Measurements from ENCODE around the gene FAM20C.

FAM20C gene

GRCh38 chr7:278081-278480, 85.7 kb downstream of the FAM20C start:
- no peak for DNase-seq

- no peak for DNase-seq
Measured at GRCh38 chr7:279821-280220, 87.5 kb downstream of the FAM20C start.

GRCh38 chr7:280461-280860, 88.1 kb downstream of the FAM20C start:
- DNase-seq: no peak

- no peak for DNase-seq
Measured at GRCh38 chr7:281637-282036, 89.3 kb downstream of the FAM20C start.

- no peak for DNase-seq
Measured at GRCh38 chr7:282621-283020, 90.2 kb downstream of the FAM20C start.

- DNase-seq: no peak
Measured at GRCh38 chr7:284762-285722, 92.7 kb downstream of the FAM20C start.

- no peak for DNase-seq
Measured at GRCh38 chr7:285731-286130, 93.4 kb downstream of the FAM20C start.

- DNase-seq: no peak
Measured at GRCh38 chr7:286266-286665, 93.9 kb downstream of the FAM20C start.

GRCh38 chr7:288671-289101, 96.3 kb downstream of the FAM20C start:
- DNase-seq: no peak

GRCh38 chr7:289209-289755, 96.9 kb downstream of the FAM20C start:
- DNase-seq: no peak

GRCh38 chr7:289756-290553, 97.6 kb downstream of the FAM20C start, which contains the start of gene FOXL3:
Gene FOXL3, plus strand, starts transcription at chr7:290170. Its CDS starts 0 bp downstream, at chr7:290170.
- no peak for DNase-seq

- no peak for DNase-seq
Measured at GRCh38 chr7:290554-291372, 98.4 kb downstream of the FAM20C start.

GRCh38 chr7:291373-292092, 99.2 kb downstream of the FAM20C start:
- no peak for DNase-seq

- no peak for DNase-seq
Measured at GRCh38 chr7:292226-292625, 99.9 kb downstream of the FAM20C start.

GRCh38 chr7:292826-293225, 100.5 kb downstream of the FAM20C start:
- DNase-seq: no peak

- no peak for DNase-seq
Measured at GRCh38 chr7:293681-294439, 101.5 kb downstream of the FAM20C start.

GRCh38 chr7:294440-295154, 102.2 kb downstream of the FAM20C start:
- no peak for DNase-seq

GRCh38 chr7:295155-296154, 103.1 kb downstream of the FAM20C start:
- DNase-seq: no peak

GRCh38 chr7:296373-296945, 104.1 kb downstream of the FAM20C start:
- no peak for DNase-seq
